RWPE2 (cell line): ENCODE measurements around the gene SPIRE1.

Experiments
- ATAC-seq: fragments of 200-7000 bp; cut with Tn5 transposase; 3 replicates; pipeline ENCODE4 v1.9.1; 2021; ENCODE audit warnings: low read depth
- DNase-seq: peaks from one replicate; pipeline ENCODE4 v3.0.0-alpha.2; 2020; ENCODE audit warnings: low spot score
- H3K27ac ChIP-seq: fragments of 450-650 bp; 2 replicates; pipeline ENCODE4 v1.5.1; 2017; ENCODE audit warnings: mild to moderate bottlenecking; ENCODE audit not compliant: poor library complexity, severe bottlenecking
- H3K27me3 ChIP-seq: fragments of 250-450 bp; sonication (Bioruptor Pico); 2 replicates; pipeline ENCODE4 v1.5.1; 2021; ENCODE audit warnings: mild to moderate bottlenecking, moderate library complexity; ENCODE audit not compliant: insufficient read depth, poor library complexity, severe bottlenecking
- H3K36me3 ChIP-seq: fragments of 250-450 bp; sonication (Bioruptor Pico); 2 replicates; pipeline ENCODE4 v1.5.1; 2020; ENCODE audit warnings: low read depth, mild to moderate bottlenecking, moderate library complexity
- H3K4me1 ChIP-seq: fragments of 250-450 bp; sonication (Bioruptor Pico); 2 replicates; pipeline ENCODE4 v1.5.1; 2021; ENCODE audit warnings: mild to moderate bottlenecking, moderate library complexity; ENCODE audit not compliant: insufficient read depth, poor library complexity, severe bottlenecking
- H3K4me3 ChIP-seq: fragments of 250-450 bp; sonication (Bioruptor Pico); 2 replicates; pipeline ENCODE4 v1.5.1; 2021; ENCODE audit warnings: mild to moderate bottlenecking, moderate library complexity; ENCODE audit not compliant: severe bottlenecking
- H3K9me3 ChIP-seq: fragments of 250-450 bp; sonication (Bioruptor Pico); 2 replicates; pipeline ENCODE4 v1.5.1; 2021; ENCODE audit warnings: mild to moderate bottlenecking, moderate library complexity; ENCODE audit not compliant: severe bottlenecking
- TF ChIP-seq, protein P1 (sequence below): fragments of 450-650 bp; IDR thresholded peaks from one replicate; pipeline ENCODE4 v1.5.1; 2017; ENCODE audit warnings: mild to moderate bottlenecking, moderate library complexity; ENCODE audit not compliant: poor library complexity, severe bottlenecking

The SPIRE1 gene

GRCh38 chr18:12516049-12516630, 141.8 kb downstream of the SPIRE1 start:
- no peak for ATAC-seq
- TF ChIP-seq, protein P1, sequence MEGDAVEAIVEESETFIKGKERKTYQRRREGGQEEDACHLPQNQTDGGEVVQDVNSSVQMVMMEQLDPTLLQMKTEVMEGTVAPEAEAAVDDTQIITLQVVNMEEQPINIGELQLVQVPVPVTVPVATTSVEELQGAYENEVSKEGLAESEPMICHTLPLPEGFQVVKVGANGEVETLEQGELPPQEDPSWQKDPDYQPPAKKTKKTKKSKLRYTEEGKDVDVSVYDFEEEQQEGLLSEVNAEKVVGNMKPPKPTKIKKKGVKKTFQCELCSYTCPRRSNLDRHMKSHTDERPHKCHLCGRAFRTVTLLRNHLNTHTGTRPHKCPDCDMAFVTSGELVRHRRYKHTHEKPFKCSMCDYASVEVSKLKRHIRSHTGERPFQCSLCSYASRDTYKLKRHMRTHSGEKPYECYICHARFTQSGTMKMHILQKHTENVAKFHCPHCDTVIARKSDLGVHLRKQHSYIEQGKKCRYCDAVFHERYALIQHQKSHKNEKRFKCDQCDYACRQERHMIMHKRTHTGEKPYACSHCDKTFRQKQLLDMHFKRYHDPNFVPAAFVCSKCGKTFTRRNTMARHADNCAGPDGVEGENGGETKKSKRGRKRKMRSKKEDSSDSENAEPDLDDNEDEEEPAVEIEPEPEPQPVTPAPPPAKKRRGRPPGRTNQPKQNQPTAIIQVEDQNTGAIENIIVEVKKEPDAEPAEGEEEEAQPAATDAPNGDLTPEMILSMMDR, result no peak
- no peak for DNase-seq
- Histone ChIP-seq H3K27me3 (no peaks in the 10 kb centered on the region), H3K36me3 (0 out of 2 replicates have a peak, but pooled peaks cover 8% of the 10 kb centered on the region), H3K4me3 (no peak overlapping the region), H3K27ac (no peak overlapping the region), H3K9me3 (no peaks in the 10 kb centered on the region), H3K4me1 (no peaks in the 10 kb centered on the region)

GRCh38 chr18:12515550-12515949, 142.4 kb downstream of the SPIRE1 start:
- H3K4me1 ChIP-seq, result no peaks in the 10 kb centered on the region
- ATAC-seq (no peak), DNase-seq (no peak)
- no peaks in the 10 kb centered on the region for H3K27me3 ChIP-seq
- no peak overlapping the region for H3K27ac ChIP-seq
- H3K36me3 ChIP-seq, result 0 out of 2 replicates have a peak, but pooled peaks cover 8% of the 10 kb centered on the region
- H3K9me3 ChIP-seq, result no peaks in the 10 kb centered on the region
- TF ChIP-seq, protein P1, result no peak
- H3K4me3 ChIP-seq, result no peak overlapping the region

- Histone ChIP-seq H3K27ac (no peak overlapping the region), H3K9me3 (no peaks in the 10 kb centered on the region), H3K4me1 (no peaks in the 10 kb centered on the region), H3K27me3 (no peaks in the 10 kb centered on the region), H3K4me3 (no peak overlapping the region), H3K36me3 (peaks cover 18% of the 10 kb centered on the region)
- ATAC-seq (no peak), DNase-seq (no peak)
- TF ChIP-seq, protein P1, result no peak
Observed at GRCh38 chr18:12507007-12507406, 150.9 kb downstream of the SPIRE1 start.

GRCh38 chr18:12500986-12501385, 156.9 kb downstream of the SPIRE1 start:
- no peak for DNase-seq
- Histone ChIP-seq H3K27me3 (no peaks in the 10 kb centered on the region), H3K27ac (no peak overlapping the region), H3K36me3 (peaks cover 6% of the 10 kb centered on the region), H3K4me3 (no peak overlapping the region), H3K4me1 (no peaks in the 10 kb centered on the region), H3K9me3 (no peaks in the 10 kb centered on the region)
- no peak for ATAC-seq
- TF ChIP-seq, protein P1, result no peak

DNA sequence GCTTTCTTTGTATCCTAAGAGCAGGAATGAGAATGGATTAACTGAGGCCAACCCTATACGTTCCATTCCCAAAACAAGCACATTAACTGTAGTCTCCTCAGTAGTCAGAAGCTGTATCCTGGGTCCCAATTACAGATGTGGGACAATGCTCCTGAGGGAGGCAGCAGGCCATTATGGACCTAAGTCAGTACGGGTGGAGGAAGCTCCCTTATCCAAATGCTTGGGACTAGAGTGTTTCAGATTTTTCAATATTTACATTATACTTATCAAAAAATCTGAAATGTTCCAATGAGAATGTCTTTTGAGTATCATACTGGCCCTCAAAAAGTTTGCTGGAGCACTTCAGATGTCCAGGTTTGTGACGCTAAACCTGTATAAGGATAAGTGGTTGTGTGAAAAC, 160.1 kb downstream of the SPIRE1 start:
- H3K27ac ChIP-seq, result no peak overlapping the region
- no peak overlapping the region for H3K4me3 ChIP-seq
- no peaks in the 10 kb centered on the region for H3K9me3 ChIP-seq
- no peaks in the 10 kb centered on the region for H3K4me1 ChIP-seq
- ATAC-seq (no peak), DNase-seq (no peak)
- TF ChIP-seq, protein P1, result no peak
- no peaks in the 10 kb centered on the region for H3K27me3 ChIP-seq
- H3K36me3 ChIP-seq, result peaks cover 15% of the 10 kb centered on the region
